Fibroblast of pulmonary artery (primary cell): ENCODE results near the gene GATA5.

Experiments used
- DNase-seq: peaks from one replicate; pipeline ENCODE4 v3.0.0-alpha.2; 2010; ENCODE audit warnings: low read depth
- H3K4me3 ChIP-seq: replicated peaks from 2 replicates; pipeline ENCODE4 v1.5.1; 2011; ENCODE audit warnings: low read depth, mild to moderate bottlenecking, control low read depth, low read length, moderate library complexity
- CTCF ChIP-seq: IDR thresholded peaks from 2 replicates; pipeline ENCODE4 v1.5.1; 2011; ENCODE audit warnings: mild to moderate bottlenecking, control low read depth, low read length, inconsistent platforms; ENCODE audit errors: missing control alignments

GATA5 gene

GRCh38 chr20:62451156-62451767 lies 24.5 kb downstream of the GATA5 start:
- TF ChIP-seq CTCF = no peak
- DNase-seq = no peak
- no peak overlapping the region for H3K4me3 ChIP-seq

GRCh38 chr20:62449951-62450691 lies 25.7 kb downstream of the GATA5 start:
- H3K4me3 ChIP-seq = no peak overlapping the region
- TF ChIP-seq CTCF = no peak
- no peak for DNase-seq

- DNase-seq = no peak
- no peak for TF ChIP-seq CTCF
- no peak overlapping the region for H3K4me3 ChIP-seq
Observed at GRCh38 chr20:62448788-62449187, 27.0 kb downstream of the GATA5 start.

GRCh38 chr20:62448038-62448437 lies 27.8 kb downstream of the GATA5 start:
- no peak for TF ChIP-seq CTCF
- no peak for DNase-seq
- no peak overlapping the region for H3K4me3 ChIP-seq

- no peak overlapping the region for H3K4me3 ChIP-seq
- no peak for DNase-seq
- TF ChIP-seq CTCF = no peak
Observed at GRCh38 chr20:62446888-62447869, 28.6 kb downstream of the GATA5 start.

GRCh38 chr20:62446481-62446880 lies 29.3 kb downstream of the GATA5 start:
- TF ChIP-seq CTCF = no peak
- H3K4me3 ChIP-seq = no peak overlapping the region
- no peak for DNase-seq
